Activated CD4-positive, alpha-beta memory T cell treated with anti-CD3 and anti-CD28 coated beads for 36 hours (primary cell): ENCODE results near the gene EFNA3. TPM values are rescaled to one million over a fixed set of nuclear protein-coding genes. Genes with fewer than 3 reads are reported as not detected.

Experiments used
- CTCF ChIA-PET: fragments of 350-600 bp; sonication (Branson Sonifier 250); formaldehyde crosslinking; loops from one replicate; lab custom pipeline; 2021; ENCODE audit warnings: antibody characterized with exemption, inconsistent platforms; lab: Charles Lee
- POLR2A ChIA-PET: fragments of 350-600 bp; sonication (Branson Sonifier 250); formaldehyde crosslinking; loops from one replicate; lab custom pipeline; 2021; ENCODE audit warnings: antibody characterized with exemption; lab: Charles Lee
- DNase-seq: peaks from one replicate; pipeline ENCODE4 v3.0.0-alpha.2; 2020
- H3K27ac Mint-ChIP-seq: one replicate; pipeline ENCODE4 v1.8.0; 2021; ENCODE audit warnings: mixed read lengths
- H3K27me3 Mint-ChIP-seq: one replicate; pipeline ENCODE4 v1.8.0; 2021; ENCODE audit warnings: mixed read lengths
- H3K36me3 Mint-ChIP-seq: one replicate; pipeline ENCODE4 v1.8.0; 2021; ENCODE audit warnings: mixed read lengths
- H3K4me1 Mint-ChIP-seq: one replicate; pipeline ENCODE4 v1.8.0; 2021; ENCODE audit warnings: low read depth, mixed read lengths
- H3K4me3 Mint-ChIP-seq: one replicate; pipeline ENCODE4 v1.8.0; 2021; ENCODE audit warnings: mild to moderate bottlenecking, mixed read lengths
- H3K9me3 Mint-ChIP-seq: one replicate; pipeline ENCODE4 v1.8.0; 2021; ENCODE audit warnings: mixed read lengths
- intact Hi-C: fragments of 100-400 bp; cut with micrococcal nuclease; formaldehyde crosslinking; loops from one replicate; pipeline ENCODE4 v1.15.1; 2023
- total RNA-seq, 2 experiments: library from RNA; stranded (reverse); gene quantifications; one replicate each; pipeline ENCODE4 v1.2.3, GENCODE V29; 2021

EFNA3 gene
- total RNA-seq, 2 experiments from 2014 or later: 2.4 to 2.6 TPM

GRCh38 chr1:155086128-155086741 lies 7.6 kb downstream of the EFNA3 start:
- ChIA-PET POLR2A (interaction anchor here (0.6 to 2.3 kb wide), 4 partner anchors 23 to 1466 kb away, joined by 3 to 21 read pairs (median 3); partner anchors contain the start of gene EFNA4), CTCF (interaction anchor here (1.2 to 4.7 kb wide), 16 partner anchors 7 to 526 kb away, joined by 4 to 125 read pairs (median 19); partner anchors contain the start of genes ADAM15, EFNA1, EFNA3 and EFNA4)
- peak; percentile 88 for DNase-seq
- Mint-ChIP-seq H3K36me3 (no peaks in the 10 kb centered on the region), H3K4me3 (peak overlapping the region; percentile 92), H3K27me3 (peaks cover 27% of the 10 kb centered on the region), H3K27ac (no peak overlapping the region), H3K4me1 (peaks cover 32% of the 10 kb centered on the region), H3K9me3 (no peaks in the 10 kb centered on the region)
- intact Hi-C loops: no loop called here

- ChIA-PET POLR2A (interaction anchor here (0.6 to 1.1 kb wide), 2 partner anchors 42 to 1466 kb away, joined by 3 read pairs; no protein-coding TSS in a partner anchor), CTCF (interaction anchor here (0.6 to 4.7 kb wide), 13 partner anchors 11 to 527 kb away, joined by 3 to 125 read pairs (median 20); partner anchors contain the start of genes ADAM15, EFNA1, EFNA3 and EFNA4)
- no peak overlapping the region for H3K4me3 Mint-ChIP-seq
- intact Hi-C loops: no loop called here
- no peaks in the 10 kb centered on the region for H3K9me3 Mint-ChIP-seq
- peaks cover 28% of the 10 kb centered on the region for H3K4me1 Mint-ChIP-seq
- no peaks in the 10 kb centered on the region for H3K36me3 Mint-ChIP-seq
- DNase-seq: no peak
- H3K27me3 Mint-ChIP-seq: peaks cover 22% of the 10 kb centered on the region
- no peak overlapping the region for H3K27ac Mint-ChIP-seq
These were observed 8.4 kb downstream of the EFNA3 start for GRCh38 chr1:155086856-155087535.

- Mint-ChIP-seq H3K36me3 (no peaks in the 10 kb centered on the region), H3K27me3 (peaks cover 8% of the 10 kb centered on the region), H3K4me1 (peaks cover 3% of the 10 kb centered on the region), H3K9me3 (no peaks in the 10 kb centered on the region), H3K4me3 (no peak overlapping the region), H3K27ac (no peak overlapping the region)
- intact Hi-C loops: loop anchor here (1.0 kb wide), 1 partner anchor 76 kb away; no protein-coding TSS in a partner anchor
- ChIA-PET POLR2A (interaction anchor here (1.1 to 1.8 kb wide), 3 partner anchors 44 to 81 kb away, joined by 4 to 7 read pairs (median 7); partner anchors contain the start of gene KRTCAP2), CTCF (interaction anchor here (0.5 to 5.3 kb wide), 50 partner anchors 9 to 1430 kb away, joined by 3 to 274 read pairs (median 4); partner anchors contain the start of genes ADAM15, DPM3, EFNA1 and EFNA4)
- DNase-seq: peak; percentile 87
These were observed 12.7 kb downstream of the EFNA3 start for GRCh38 chr1:155091071-155092051.

- POLR2A ChIA-PET: interaction anchor here (1.1 to 1.8 kb wide), 3 partner anchors 43 to 81 kb away, joined by 4 to 7 read pairs (median 7); partner anchors contain the start of gene KRTCAP2
- intact Hi-C loops: no loop called here
- CTCF ChIA-PET: interaction anchor here (0.5 to 5.3 kb wide), 35 partner anchors 7 to 488 kb away, joined by 3 to 274 read pairs (median 6); partner anchors contain the start of genes ADAM15, DPM3, EFNA1 and EFNA4
- Mint-ChIP-seq H3K4me3 (no peak overlapping the region), H3K9me3 (no peaks in the 10 kb centered on the region), H3K27ac (no peak overlapping the region), H3K4me1 (peaks cover 3% of the 10 kb centered on the region), H3K36me3 (no peaks in the 10 kb centered on the region), H3K27me3 (peaks cover 9% of the 10 kb centered on the region)
- DNase-seq: no peak
These were observed 13.5 kb downstream of the EFNA3 start for GRCh38 chr1:155092131-155092530.

- H3K9me3 Mint-ChIP-seq: no peaks in the 10 kb centered on the region
- H3K36me3 Mint-ChIP-seq: no peaks in the 10 kb centered on the region
- intact Hi-C loops: no loop called here
- ChIA-PET CTCF (interaction anchor here (1.9 to 5.3 kb wide), 8 partner anchors 8 to 76 kb away, joined by 6 to 274 read pairs (median 12); partner anchors contain the start of genes EFNA4, KRTCAP2 and SLC50A1), POLR2A (interaction anchor here (1.8 kb wide), 1 partner anchor 75 kb away, joined by 7 read pairs; no protein-coding TSS in a partner anchor)
- peaks cover 3% of the 10 kb centered on the region for H3K4me1 Mint-ChIP-seq
- peaks cover 11% of the 10 kb centered on the region for H3K27me3 Mint-ChIP-seq
- no peak overlapping the region for H3K27ac Mint-ChIP-seq
- no peak overlapping the region for H3K4me3 Mint-ChIP-seq
- DNase-seq: no peak
These were observed 14.0 kb downstream of the EFNA3 start for GRCh38 chr1:155092641-155093040.

- Mint-ChIP-seq H3K27me3 (peaks cover 13% of the 10 kb centered on the region), H3K36me3 (no peaks in the 10 kb centered on the region), H3K27ac (no peak overlapping the region), H3K9me3 (no peaks in the 10 kb centered on the region), H3K4me1 (peaks cover 3% of the 10 kb centered on the region), H3K4me3 (no peak overlapping the region)
- intact Hi-C loops: no loop called here
- DNase-seq: no peak
- ChIA-PET CTCF (interaction anchor here (1.0 to 3.0 kb wide), 8 partner anchors 9 to 79 kb away, joined by 3 to 41 read pairs (median 6); partner anchors contain the start of genes KRTCAP2 and SLC50A1), POLR2A (no interaction called here)
These were observed 15.4 kb downstream of the EFNA3 start for GRCh38 chr1:155093911-155094621.

GRCh38 chr1:155094622-155094948 lies 15.9 kb downstream of the EFNA3 start:
- H3K27me3 Mint-ChIP-seq: peaks cover 13% of the 10 kb centered on the region
- no peak overlapping the region for H3K27ac Mint-ChIP-seq
- intact Hi-C loops: no loop called here
- no peak for DNase-seq
- no peak overlapping the region for H3K4me3 Mint-ChIP-seq
- H3K4me1 Mint-ChIP-seq: peaks cover 3% of the 10 kb centered on the region
- POLR2A ChIA-PET: no interaction called here
- CTCF ChIA-PET: interaction anchor here (1.0 to 2.4 kb wide), 4 partner anchors 9 to 78 kb away, joined by 4 to 41 read pairs (median 8); partner anchors contain the start of gene KRTCAP2
- H3K36me3 Mint-ChIP-seq: no peaks in the 10 kb centered on the region
- H3K9me3 Mint-ChIP-seq: no peaks in the 10 kb centered on the region

GRCh38 chr1:155099331-155099730 lies 20.7 kb downstream of the EFNA3 start:
- Mint-ChIP-seq H3K27me3 (peaks cover 13% of the 10 kb centered on the region), H3K9me3 (no peaks in the 10 kb centered on the region), H3K4me3 (no peak overlapping the region), H3K4me1 (no peaks in the 10 kb centered on the region), H3K36me3 (no peaks in the 10 kb centered on the region), H3K27ac (no peak overlapping the region)
- ChIA-PET CTCF (interaction anchor here (0.7 to 1.9 kb wide), 3 partner anchors 10 to 73 kb away, joined by 3 to 6 read pairs (median 6); no protein-coding TSS in a partner anchor), POLR2A (no interaction called here)
- no peak for DNase-seq
- intact Hi-C loops: no loop called here

GRCh38 chr1:155103325-155103724 lies 24.7 kb downstream of the EFNA3 start:
- H3K9me3 Mint-ChIP-seq: no peaks in the 10 kb centered on the region
- no peaks in the 10 kb centered on the region for H3K36me3 Mint-ChIP-seq
- H3K27me3 Mint-ChIP-seq: no peaks in the 10 kb centered on the region
- no peaks in the 10 kb centered on the region for H3K4me1 Mint-ChIP-seq
- no peak for DNase-seq
- intact Hi-C loops: no loop called here
- no peak overlapping the region for H3K27ac Mint-ChIP-seq
- CTCF ChIA-PET: interaction anchor here (1.4 kb wide), 1 partner anchor 12 kb away, joined by 4 read pairs; no protein-coding TSS in a partner anchor
- POLR2A ChIA-PET: no interaction called here
- no peak overlapping the region for H3K4me3 Mint-ChIP-seq

- no peaks in the 10 kb centered on the region for H3K27me3 Mint-ChIP-seq
- H3K4me3 Mint-ChIP-seq: no peak overlapping the region
- H3K9me3 Mint-ChIP-seq: no peaks in the 10 kb centered on the region
- ChIA-PET POLR2A (no interaction called here), CTCF (interaction anchor here (0.6 kb wide), 1 partner anchor 13 kb away, joined by 3 read pairs; no protein-coding TSS in a partner anchor)
- no peak overlapping the region for H3K27ac Mint-ChIP-seq
- DNase-seq: no peak
- no peaks in the 10 kb centered on the region for H3K4me1 Mint-ChIP-seq
- intact Hi-C loops: no loop called here
- H3K36me3 Mint-ChIP-seq: no peaks in the 10 kb centered on the region
These were observed 26.2 kb downstream of the EFNA3 start for GRCh38 chr1:155104605-155105534.
